SHP77 treated with DMSO at 0.1 percent for 48 hours (cell line): ENCODE data around the gene PHLDA1.
"Not testable (repeated sequence)": the region's sequence is repeated elsewhere in the genome, so short reads cannot be mapped to it uniquely, and the experiment has no call there.

ENCODE experiments used
- DNase-seq: peaks from one replicate; lab custom pipeline; 2025; lab: John Stamatoyannopoulos, UW

Gene PHLDA1

DNA sequence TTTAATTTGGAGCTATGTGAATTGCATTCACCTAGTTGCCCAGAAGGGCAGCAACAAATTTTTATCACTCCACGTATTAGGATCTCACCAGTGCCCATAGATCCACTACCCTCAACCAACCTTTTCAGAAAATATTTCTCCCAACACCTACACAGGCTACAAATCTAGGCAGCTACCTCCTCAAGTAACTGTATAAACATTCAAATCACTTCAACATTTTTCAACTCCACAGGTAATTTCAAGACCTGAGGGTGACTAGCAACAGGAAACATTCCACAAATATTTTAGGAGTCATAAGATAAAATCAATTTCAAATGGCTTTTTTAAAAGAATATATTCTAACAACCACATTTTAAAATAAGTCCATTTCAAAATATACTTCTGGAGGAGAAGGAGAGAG lies 12.9 kb downstream of the PHLDA1 start:
- DNase-seq, result no peak

DNA sequence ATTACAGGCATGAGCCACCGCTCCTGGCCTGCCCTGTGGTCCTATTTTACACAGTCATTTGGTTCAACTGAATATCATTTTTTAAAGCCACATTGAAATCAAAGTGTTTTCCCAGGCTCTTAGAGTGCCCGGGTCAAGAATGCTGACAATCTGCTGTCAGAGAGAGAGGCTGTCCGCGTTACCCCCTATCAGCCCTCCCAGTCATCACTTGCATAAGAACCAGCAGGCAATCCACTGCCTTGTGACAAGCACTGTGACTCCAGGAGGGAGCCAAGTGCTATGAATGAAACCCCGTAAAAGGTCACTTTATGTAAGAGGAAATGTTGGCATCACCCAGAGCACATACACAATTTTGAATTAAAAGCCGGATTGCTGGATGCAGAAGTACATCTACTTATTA lies 13.5 kb downstream of the PHLDA1 start:
- no peak for DNase-seq

DNA sequence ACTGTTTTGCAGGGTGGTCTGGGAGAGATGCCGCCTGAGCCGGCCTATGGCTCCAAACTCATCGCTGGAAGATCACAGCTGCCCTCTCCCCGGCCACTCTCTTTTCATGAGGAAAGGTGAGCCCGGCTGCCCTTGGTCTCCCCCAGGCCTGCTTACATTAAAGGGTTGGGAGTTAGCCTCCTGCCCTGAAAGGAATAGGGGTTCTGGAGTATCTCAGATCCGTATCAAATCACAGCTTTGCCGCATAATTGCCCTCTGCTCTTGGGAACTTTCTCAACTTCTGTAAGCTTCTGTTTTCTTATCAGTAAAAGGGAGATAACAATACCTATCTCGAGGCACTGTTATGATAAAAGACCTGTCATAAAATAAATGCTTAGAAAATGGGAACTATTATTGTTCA lies 17.6 kb downstream of the PHLDA1 start:
- DNase-seq, result no peak

DNA sequence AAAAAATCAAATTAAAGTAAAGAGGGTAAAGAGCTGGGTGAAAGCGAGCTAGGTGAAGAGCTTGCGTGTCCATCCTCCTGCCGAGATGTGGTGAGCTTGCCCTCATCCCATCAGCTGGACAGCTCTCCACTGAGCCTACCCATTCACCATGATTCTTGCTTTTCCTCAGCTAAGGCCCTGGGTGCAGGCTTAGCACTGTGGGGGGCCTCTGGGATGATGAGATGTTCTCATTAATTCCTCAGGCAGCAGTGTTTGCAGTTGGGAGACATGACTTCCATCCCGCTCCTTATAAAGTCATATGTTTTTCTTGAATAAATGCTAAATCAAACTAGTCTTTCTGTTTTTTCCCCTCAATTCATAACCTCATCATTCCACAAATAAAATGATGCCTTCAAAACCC lies 18.0 kb downstream of the PHLDA1 start:
- DNase-seq, result no peak

DNA sequence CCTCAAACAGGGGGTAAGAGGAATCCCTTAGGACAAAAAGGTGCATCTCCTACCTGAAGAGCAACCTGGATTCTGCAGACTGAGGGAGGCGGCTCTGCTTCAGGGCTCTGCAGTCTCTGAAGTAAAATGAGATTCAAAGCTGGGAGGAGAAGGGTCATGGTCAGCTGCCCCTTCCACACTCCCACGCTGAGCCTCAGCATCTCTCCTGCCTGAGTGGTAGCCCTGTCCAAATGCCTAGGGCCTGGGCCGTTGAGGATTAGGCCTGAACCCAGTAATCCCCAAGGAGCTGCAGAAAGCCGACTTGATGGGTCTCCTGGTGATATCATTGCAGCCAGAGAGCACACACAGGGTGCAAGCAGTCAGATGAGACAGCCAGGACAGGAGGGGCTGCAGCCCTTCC lies 18.9 kb downstream of the PHLDA1 start:
- DNase-seq, result no peak

DNA sequence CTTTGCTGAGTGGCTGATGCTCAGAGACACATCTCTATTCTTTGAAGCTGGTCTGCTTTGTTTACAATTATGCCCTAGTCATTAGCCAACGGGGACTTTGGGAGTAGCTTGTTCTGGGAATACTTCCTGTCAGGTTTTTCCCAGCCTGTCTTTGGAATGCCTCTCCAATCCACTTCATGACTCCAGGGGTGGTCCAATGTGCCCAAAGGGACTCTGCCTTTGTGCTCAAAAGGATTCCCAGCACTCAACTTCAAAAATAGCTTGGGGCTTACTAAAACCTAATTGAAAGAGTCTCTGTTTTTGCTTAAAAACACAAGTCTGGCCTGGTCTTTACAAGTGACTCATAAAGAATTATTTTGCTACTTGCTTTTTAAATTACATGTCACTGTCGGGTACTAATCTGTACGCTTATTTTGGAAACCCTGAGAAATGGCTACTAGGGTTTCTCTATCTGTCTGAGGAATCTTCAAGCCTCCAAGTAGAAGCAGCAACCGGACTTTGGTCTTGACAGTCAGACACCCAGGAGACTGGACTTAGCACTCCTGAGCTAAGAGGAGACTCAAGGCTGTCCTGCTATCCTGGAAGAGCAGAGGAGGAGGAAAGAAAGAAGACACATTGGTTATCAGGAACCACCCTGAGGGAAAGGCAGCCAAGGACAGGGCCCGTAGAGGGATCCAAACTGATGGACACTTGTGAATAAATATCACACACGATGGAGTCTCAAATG lies 20.7 kb downstream of the PHLDA1 start:
- DNase-seq, result no peak

DNA sequence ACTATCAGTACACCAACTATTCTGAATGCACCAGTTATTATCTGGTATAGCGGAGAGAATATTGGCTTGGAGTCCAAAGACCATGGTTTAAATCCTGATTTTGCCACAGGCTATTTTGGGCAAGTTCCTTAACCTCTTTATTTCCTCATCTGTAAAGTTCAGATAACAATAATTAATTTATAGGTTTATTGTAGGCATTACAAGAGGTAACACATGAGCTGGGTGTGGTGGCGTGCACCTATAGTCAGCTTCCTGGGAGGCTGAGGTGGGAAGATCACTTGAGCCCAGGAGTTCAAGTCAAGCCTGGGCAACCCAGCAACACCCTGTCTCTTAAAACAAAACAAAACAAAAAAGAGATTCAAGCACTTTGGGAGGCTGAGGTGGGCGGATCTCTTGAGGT lies 23.1 kb downstream of the PHLDA1 start:
- DNase-seq, result no peak

DNA sequence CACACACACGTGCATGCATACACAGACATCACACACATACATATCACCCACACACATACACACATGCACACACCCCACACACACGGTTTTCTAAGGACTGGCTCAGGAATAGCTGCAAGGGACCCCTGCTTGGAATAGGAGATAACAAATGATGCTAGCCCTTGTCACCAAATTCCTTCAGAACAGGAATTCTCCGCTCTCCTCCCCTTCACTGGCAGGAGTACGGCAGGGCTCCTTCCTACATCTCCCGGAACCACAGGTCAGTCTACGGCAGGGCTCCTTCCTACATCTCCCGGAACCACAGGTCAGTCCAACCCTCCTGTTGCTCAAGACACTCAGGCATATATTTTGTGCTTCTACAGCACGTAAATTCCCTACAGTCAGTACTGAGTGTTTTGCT lies 23.9 kb downstream of the PHLDA1 start:
- DNase-seq, result no peak

DNA sequence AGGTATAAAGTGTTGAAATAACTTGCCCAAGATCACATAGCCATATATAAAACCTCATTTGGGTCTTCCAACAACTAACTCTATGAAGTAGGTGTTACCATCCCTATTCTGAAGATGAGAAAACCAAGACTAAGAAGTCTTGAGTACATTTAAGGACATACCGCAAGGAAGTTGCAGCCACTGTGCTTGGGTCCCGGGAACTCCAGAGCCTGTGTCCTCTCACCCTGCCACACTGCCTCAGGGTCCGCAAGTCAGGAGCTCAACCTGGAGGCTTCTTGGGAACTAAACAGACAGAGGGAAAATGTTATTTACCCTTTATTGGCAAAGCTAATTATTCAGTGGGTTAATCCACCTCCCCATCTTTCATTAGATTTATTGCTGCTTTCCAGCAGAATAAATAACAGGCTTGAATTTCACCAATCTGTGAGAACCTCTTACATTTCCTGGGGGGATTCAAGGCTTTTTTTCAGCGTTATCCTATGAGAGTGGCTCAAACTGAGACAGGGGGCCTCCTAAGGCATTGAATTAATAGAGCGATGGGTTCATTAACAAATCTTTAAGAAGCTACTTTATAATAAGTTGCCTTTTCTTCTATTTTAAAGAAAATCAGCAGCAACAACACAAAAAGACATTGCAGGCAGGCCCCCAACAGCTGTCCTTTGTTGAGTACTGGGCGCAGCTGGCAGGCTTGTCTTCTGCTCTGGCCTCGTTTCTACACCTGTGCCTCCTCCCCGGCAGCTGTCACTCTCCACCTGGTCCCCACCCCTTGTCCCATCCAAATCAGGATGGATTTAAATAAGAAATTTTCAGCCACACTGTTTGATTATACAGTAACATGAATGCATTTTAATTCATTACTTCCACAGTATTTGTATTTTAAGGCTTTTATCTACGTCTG lies 25.3 kb downstream of the PHLDA1 start:
- peak; percentile 45 for DNase-seq

DNA sequence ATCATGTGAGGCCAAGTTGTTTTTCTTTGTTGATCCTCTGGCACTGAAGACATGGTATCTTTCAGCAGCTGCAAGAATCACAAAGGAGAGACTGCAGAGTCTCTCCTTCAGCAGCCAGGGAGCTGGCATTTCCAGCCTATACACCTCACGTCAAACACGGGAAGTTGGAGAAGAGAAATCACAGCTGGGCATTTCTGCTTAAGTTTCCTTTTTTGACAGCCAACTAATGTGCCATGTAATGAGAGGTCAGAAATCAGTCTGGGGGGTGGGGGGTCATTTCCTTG lies 28.3 kb downstream of the PHLDA1 start:
- DNase-seq, result no peak

DNA sequence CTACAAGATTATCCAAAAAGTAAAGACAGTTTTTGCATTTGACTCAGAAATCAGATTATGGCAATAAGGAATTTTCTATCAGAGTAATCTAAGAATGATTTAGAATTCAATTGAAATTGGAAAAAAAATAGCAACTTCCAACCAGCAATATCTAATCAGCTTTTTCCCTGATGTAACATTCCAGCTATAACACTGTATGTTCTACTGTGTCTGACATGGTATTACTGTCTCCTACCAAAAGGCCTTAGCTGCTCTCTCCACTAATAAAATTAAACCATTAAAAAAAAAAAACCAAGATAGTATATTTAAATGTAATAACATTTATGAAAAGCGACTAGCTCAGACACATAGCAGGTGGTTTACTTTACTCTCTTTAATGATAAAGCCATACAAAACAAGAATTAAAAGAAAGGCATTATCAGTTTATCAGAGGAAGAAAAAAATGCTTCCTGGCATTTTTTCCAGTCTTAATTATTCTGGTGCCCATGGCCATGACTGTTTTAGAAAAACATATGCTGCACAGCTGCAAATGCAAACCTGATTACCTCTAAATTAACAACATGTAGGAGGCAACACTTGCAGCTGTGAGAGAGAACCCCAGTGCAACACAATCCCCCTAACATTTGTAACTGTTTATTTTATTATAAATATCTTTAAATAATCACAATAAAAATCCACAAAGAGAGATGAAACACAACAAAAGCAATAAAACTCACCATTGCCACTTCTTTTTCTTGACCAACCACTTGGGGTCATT lies 28.8 kb downstream of the PHLDA1 start:
- no peak for DNase-seq

DNA sequence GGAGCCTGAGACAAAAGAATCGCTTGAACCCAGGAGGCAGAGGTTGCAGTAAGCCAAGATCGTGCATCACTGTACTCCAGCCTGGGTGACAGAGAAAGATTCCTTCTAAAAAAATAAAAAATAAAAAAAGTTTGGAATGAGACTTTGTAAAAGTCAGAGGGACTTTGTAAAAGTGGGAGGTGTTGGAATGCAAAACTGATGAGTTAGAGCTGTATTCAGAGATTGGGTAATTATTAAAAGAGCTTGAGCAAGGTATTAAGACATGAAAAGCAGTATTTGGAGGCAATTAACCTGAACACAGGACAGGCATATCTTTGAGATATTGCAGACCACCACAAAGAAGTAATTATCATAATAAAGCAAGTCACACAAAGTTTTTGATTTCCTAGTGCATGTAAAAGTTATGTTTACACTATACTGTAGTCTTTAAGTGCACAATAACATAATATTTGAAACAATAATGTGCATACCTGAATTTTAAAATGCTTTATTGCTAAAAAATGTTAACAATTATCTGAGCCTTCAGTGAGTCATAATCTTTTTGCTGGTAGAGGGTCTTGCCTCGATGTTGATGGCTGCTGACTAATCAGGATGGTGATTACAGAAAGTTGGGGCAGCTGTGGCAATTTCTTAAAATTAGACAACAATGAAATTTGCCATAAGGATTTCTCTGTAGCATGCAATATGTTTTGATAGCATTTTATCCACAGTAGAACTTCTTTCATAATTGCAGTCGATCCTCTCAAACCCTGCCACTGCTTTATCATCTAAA lies 33.1 kb downstream of the PHLDA1 start:
- DNase-seq, result no peak

DNA sequence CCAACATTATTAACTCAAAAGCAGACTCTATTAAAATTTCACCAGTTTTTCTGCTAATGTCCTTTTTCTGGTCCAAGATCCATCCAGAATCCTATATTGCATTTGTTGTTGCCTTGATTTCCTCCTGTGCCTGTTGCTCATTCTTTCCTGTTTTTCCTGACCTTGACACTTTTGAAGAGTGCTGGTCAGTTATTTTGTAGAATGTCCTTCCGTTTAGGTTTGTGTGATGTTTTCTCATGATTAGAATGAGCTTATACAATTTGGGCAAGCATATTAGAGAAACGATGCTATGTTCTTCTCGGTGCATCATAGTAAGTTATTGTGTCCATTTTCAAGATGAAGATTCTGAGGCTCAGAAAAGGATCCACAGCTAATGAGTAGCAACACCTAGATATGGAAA lies 33.9 kb downstream of the PHLDA1 start:
- no peak for DNase-seq

DNA sequence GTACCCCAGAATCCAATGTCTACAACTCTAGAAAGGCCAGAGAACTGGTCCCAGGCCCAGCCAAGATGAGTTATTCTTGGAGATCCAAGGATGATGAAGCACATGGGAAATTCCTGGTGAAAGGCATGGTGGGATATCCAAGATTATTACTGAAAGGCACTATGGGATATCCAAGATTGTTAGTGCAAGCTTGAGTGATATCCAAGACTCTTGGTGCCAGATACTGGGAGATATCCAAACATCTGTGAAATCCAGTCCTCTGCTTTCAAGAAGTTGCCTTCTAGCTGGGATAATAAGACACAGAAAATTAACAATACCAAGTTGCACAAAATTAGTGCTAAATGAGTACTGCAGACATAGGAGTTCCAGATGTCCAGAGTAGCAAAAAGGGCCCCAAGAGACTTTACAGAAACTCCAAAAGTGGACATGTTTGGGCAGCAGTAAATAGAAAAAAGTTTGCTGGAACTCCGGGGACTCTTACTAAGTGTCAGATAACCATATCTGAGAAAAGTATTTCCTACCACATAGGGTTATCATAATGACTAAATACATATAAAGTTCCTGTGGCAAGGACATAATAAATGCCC lies 34.6 kb downstream of the PHLDA1 start:
- DNase-seq, result no peak

DNA sequence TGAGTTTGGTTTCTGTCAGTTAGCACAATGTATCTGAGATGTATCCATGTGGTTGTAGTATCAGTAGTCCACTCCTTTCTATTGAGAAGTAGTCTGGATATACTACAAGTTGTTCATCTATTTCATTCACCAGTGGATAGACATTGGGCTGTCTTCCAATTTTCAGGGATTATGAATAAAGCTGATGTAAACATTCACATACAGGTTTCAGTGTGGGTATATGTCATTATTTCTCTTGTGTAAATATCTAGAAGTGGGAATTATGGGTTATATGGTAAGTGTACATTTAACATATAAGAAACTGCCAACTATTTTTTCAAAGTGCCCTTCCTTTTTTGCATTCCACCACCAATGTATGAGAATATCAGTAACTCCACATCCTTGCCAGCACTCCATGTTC lies 35.9 kb downstream of the PHLDA1 start:
- no peak for DNase-seq

DNA sequence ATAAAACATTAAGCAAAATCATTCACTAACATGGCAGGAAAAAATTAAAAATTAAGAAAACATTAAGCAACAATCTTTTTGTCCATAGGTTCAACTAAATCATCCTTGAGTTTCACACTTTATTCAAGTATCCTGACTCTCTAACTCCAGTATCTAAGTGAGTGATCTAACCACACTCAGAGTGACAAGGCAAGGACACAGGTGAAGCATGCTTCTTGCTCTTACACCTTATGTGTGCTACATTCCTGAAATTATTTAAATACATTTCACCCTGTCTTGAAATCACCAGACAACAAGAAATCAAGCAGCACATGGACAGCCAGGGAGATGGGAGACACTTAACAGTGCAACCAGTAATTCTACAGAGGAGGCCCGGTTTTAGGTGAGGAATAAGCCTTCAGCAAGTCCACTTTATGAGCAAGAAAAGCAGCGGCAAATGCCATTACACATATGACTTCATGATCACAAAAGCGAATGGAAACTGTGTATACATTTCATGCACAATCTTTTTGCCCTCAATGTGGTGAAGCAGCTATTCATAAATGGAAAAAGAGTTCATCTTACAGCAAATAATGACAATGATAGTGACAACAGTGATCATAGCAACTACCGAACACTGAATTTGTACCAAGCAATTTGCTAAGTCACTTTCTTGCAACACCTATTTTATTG lies 37.4 kb downstream of the PHLDA1 start:
- no peak for DNase-seq

DNA sequence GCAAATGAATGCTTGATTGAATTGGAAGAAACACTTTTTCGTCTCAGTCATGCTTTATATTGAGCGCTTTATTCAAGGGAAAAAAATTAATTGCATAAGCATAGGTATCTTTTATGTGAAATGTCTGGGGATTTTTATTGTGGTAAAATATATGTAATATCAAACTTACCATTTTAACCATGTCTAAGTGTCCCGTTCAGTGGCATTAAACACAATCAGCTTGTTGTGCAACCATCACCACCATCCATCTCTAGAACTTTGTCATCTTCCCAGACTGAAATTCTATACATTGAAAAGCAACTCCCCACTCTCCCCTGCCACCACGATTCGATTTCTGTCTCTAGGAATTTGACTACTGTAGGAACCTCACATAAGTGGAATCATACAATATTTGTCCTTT lies 39.8 kb downstream of the PHLDA1 start:
- DNase-seq, result no peak

DNA sequence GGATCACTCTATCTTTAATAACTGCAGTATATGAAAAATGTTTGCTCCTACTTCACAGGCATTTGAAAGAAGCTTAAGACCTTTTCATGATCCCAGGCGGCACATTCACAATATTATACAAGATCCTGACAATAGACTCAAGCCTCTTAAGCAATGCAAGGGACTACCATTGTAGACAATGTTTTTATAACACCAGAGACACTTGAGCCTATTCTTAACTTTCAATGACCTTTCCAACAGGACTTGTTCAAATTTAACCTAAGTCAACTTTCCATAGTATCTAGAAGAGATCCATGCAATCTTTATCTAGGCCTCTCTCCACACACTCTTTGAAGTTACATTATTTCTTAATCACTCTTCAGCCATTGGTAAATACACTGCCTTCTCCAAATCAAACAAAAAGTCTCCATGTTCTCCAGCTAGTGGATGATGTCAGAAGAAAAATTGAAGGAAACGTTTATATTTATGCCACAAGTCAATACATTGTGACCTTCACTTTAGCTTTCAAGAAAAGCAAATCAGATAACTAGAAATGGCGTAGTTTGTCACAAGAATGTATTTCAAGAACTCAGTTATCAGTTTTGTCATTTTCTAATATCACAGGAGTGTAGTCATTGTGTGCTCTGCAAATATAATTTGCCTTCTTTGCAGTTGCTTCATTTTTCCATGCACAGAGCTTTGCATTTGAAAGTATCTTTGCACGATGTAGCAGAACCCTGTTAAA lies 41.2 kb downstream of the PHLDA1 start:
- no peak for DNase-seq

DNA sequence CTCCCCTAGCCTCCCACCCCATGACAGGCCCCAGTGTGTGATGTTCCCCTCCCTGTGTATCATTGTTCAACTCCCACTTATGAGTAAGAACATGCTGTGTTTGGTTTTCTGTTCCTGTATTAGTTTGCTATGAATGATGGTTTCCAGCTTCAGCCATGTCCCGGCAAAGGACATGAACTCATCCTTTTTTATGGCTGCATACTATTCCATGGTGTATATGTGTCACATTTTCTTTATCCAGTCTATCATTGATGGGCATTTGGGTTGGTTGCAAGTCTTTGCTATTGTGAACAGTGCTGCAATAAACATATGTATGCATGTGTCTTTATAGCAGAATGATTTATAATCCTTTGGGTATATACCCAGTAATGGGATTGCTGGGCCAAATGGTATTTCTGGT lies 43.9 kb downstream of the PHLDA1 start:
- not testable (repeated sequence) for DNase-seq

DNA sequence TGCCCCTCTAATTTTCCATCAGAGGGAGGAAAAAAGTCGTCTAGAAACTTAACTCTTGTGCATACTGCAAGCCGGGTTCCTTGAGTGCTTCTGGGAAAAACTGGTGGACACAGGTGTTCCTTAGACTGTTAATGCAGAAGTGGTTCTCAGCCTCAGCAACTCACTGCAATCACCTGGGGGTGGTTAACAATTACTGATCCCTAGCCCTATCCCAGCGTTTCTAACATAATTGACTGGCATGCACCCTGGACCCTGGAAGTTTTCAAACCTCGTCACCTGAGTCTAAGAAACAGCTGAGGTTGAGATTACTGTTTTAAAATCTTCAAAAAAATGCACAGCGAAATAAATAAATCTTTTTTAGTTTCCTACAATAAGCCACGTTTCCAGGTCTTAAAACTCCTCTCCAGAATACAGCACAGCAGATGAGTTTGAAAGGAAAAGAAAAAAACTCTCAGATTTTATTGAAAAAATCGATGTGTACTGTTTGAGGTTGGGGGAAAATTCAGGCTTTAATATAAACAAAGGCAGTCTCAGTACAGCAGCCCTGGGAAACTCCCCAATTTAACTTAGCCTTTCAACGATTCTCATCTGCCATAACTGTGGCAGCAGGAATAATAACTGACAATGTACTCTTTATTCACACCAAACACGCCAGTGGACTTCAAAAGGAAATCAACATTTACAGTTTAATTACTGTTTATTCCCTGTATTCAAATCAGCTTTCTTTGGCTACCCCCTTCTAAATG lies 45.4 kb downstream of the PHLDA1 start:
- peak; percentile 26 for DNase-seq
